GM10847 (cell line): ENCODE data around the gene HCCS.

Experiments used
- POLR2A ChIP-seq: IDR thresholded peaks from 2 replicates; pipeline ENCODE4 v1.6.1; 2011; ENCODE audit not compliant: insufficient read length; ENCODE audit errors: extremely low read depth

The HCCS gene

DNA sequence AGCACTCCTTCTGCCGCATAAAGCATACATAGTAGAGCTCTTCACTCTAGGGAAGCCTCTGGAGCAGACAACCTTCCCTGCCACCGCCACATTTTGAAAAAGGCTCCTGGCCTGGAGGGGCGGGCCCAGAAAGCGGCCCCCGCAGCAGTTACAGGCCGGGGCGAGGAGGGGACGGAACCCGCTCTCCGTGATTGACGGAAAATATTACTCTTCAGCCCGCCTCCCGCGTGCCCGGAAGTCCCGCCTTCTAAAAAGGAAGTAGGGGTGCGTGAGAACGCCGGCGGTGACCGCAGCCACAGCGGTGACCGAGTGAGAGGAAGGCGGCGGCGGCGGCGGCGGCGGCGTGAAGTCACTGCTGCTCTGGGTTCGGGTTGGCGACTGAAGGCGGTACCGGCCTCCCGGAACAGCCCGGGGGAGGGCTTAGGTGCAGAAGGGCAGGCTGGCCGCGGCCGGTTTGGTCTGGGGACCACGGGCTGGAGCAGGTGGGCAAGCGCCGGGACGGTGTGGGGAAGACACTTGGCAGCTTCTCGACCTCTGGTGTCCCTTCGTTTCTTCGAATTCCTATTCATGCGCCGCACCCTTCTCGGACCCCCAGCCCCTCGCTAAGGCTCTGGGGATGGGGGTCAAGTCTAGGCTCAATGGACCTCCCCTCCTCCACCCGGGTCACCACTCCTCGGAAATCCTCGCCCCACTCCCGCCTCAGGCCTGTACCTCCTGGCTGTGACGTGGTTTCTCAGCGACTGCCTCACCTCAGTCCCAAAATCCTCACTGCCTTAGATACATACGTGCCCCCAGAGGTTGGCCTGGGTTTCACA lies at the start of gene HCCS:
Gene HCCS, plus strand, starts transcription at position 296 of the 815 bp plus-strand sequence. CDS start 729 bp downstream, outside the sequence.
- TF ChIP-seq POLR2A = peak; percentile 6

DNA sequence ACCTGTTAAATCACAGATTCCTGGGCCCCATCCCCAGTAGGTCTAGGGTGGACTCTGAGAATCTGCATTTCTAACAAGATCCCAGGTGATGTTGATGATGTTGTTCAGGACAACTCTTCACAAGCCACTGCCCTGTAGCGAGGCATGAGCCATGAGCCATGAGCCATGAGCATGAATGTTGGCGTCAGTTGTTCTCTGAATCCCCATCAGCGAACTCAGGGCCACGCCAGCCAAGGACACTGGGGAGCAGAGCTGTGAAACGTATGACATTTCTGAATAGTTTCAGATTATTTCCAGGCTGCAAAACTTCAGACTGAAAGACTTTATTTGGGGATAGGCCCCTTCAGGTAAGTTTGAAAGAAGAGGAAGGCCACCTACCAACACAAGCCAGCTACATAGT lies 46.9 kb upstream of the HCCS start:
- no peak for TF ChIP-seq POLR2A

- no peak for TF ChIP-seq POLR2A
Measured at GRCh38 chrX:11064851-11065600, 46.1 kb upstream of the HCCS start.

GRCh38 chrX:11066812-11067211 lies 44.3 kb upstream of the HCCS start:
- TF ChIP-seq POLR2A = no peak

- no peak for TF ChIP-seq POLR2A
Measured at GRCh38 chrX:11073381-11073780, 37.8 kb upstream of the HCCS start.

DNA sequence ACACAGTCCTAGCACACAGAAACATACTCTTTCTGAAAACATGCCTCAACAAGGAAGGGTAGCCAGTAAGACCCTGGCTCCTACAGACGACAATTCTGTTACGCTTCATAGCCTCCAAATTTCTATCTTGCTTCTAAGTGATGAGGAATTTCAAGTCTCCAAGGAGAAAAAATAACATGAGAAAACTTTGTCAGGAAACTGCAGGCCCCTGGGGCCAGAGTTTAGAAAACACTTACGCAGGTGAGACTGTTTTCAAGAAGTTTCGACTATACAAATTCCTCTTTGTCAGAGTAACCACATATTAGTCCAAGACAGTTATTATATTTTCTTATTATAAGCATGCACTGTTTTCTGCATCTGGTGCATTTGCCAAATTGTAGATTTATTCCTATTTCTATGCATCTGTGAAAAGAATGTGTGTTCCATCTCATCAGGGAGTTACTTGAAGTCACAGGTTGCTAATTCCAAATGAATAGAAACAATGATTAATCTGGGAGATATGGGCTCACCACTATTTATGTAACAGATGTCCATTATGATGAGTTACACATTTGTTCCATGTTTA lies 30.3 kb upstream of the HCCS start:
- TF ChIP-seq POLR2A = no peak

DNA sequence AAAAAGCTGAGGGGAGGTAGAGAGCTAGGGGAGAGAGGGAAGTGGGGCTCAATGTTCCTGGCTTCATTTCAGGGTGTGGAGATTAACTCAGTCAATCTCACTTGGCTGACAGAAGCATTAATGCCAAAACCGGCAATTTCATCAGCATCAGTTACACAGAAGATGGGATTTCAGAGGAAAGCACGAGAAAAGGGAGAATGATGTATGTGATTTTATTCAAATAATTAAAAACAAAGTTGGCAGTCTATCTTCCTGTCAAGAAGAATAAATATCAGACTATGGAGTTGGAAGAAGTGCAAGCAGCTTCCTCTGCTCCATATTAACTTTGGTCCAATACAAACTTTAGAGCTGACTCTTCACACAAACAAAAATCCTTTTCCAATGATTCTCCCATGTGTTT lies 29.6 kb upstream of the HCCS start:
- TF ChIP-seq POLR2A = no peak

DNA sequence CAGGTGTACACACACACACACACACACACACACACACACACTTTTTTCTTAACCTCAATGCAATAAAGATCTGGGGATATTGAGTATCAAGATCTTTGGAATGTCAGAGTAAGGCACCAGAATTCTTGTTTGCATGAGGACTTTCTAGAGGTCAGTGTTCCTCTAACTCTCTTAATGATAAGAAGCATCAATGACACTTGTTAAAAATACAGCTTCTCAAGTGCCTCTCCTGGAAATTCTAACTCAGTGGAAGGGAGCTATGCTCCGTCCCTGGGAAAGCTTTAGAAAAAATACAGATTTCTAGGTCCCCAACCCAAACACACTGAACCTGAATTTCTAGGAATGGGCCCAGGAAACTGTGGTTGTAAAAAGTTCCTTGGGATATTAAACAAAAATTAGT lies 25.8 kb upstream of the HCCS start:
- no peak for TF ChIP-seq POLR2A

GRCh38 chrX:11089802-11090201 lies 21.3 kb upstream of the HCCS start:
- no peak for TF ChIP-seq POLR2A

GRCh38 chrX:11097933-11098332 lies 13.2 kb upstream of the HCCS start:
- TF ChIP-seq POLR2A = no peak

DNA sequence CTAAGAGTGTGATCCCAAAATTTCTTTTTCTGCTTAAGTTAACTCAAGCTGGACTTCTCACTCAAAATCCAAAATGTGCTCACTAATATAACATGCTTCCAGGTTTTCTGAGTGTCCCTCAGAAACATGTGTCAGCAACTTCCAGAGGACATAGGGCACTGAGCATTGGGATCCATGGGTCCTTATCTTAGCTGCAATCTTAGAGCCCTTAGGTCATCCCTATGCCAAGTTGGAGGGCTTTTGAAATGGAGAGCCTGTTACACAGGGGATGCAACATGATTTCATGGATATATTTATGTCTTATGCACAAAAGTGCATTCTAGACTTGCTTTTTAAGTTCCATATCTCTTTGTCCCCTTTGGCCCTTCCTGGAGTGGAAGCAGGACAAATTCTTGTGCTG lies 11.7 kb upstream of the HCCS start:
- TF ChIP-seq POLR2A = no peak

DNA sequence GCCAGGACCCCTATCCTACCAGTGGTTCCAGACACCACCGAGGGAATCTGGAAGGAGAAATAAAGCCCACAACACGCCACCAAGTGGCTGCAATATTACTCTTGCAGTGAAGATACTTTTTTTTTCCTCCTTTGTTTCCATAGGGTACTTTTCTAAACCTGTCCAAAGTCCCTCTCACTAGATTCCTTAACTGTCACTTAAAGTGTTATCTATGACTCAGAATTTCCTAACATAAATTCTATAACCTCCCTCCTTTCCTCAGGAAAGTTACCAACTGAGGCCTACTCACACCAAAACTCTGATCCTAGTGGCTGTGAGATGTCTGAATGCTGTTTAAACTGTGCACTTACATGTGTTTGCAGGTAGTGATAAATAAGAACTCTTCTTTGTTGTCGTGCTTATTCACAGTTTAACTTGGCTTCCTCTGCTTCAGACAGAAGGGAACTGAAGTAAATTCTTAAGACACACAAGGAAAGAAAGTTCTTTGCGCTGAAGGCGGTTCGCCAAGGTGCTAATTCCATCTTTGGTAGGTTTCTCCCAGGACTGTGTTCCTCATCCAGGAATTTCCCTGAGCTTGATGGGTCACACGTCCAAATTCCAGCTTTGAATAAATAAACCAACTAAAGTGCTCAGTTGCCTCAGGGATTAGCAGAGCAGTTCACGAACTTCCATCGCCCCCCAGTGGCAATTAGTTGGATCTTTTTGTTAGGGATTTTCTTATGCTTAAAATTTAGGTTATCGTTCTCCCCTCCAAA lies 10.7 kb upstream of the HCCS start:
- no peak for TF ChIP-seq POLR2A

DNA sequence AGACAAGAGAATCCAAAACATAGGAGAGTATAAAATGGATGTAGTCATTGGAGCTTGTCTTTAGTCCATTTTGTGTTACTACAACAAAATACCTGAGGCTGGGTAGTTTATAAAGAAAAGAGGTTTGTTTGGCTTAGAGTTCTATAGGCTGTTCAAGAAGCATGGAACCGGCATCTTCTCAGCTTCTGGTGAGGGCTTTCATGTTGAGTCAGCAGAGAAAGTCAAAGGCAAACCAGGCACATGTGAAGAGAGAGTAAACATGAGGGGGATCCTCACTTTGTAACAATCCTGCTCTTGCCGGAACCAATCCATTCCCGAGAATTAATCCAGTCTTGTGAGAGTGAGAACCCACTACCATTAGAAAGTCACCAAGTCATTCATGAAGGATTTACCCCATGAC lies 8.1 kb upstream of the HCCS start:
- TF ChIP-seq POLR2A = no peak

DNA sequence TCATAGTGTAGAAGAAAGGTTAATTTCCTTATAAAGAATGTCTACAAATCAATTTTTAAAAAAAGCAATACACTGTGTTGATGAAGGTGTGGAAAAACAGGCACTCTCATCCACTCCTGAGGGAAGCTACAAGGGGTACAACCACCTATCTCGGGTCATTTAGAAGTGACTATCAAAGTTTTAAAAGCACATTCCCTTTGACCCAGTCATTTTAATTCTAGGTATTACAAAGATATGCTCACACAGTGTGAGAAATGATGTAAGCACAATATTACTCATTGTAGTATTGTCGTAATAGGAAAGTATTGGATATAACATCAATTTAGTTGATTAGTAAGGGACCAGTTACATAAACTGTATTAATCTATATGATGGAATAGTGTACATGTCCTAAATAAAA lies 7.4 kb upstream of the HCCS start:
- TF ChIP-seq POLR2A = no peak

- TF ChIP-seq POLR2A = no peak
Measured at GRCh38 chrX:11105080-11105479, 6.1 kb upstream of the HCCS start.
